HG03565 (cell line): Measurements from ENCODE around the gene IGF2BP3.
"Not testable (repeated sequence)": the region's sequence is repeated elsewhere in the genome, so short reads cannot be mapped to it uniquely, and the experiment has no call there.

Experiments used
- ATAC-seq: cut with Tn5 transposase; IDR thresholded peaks from one replicate; pipeline ENCODE4 v1.9.1; 2021; ENCODE audit warnings: mild to moderate bottlenecking, moderate library complexity; ENCODE audit not compliant: unreplicated experiment

Gene IGF2BP3

DNA sequence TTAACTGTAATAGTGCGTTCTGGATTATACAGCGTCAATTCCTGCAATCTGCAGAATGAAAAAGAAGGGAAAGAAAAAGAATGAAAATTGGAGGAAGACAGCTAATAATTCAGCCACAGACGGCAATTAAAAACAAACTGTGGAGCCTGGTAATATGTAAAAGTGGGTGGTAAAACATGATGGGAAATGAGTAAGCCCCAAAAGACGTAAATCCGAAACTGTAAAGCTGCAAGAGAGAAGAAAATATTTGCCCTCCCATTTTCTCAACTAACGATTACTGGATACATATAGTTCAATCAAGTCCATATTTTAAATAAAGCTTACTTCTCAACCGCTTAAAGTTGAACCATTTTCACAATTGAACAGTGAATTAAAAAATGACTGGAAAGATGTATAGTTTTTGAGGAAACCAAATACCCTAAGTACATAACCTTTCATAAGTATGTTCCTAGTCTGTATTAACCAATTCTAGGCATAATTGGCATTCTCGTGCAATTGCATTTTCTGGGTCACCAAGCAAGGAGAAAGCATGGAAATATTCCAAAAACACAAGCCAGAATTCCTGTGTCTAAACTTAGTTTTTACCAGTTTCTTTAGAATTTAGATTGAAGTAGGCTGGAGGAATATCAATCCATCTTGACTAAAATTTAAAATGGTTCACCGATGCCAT lies 126.3 kb downstream of the IGF2BP3 start:
- ATAC-seq, result no peak

DNA sequence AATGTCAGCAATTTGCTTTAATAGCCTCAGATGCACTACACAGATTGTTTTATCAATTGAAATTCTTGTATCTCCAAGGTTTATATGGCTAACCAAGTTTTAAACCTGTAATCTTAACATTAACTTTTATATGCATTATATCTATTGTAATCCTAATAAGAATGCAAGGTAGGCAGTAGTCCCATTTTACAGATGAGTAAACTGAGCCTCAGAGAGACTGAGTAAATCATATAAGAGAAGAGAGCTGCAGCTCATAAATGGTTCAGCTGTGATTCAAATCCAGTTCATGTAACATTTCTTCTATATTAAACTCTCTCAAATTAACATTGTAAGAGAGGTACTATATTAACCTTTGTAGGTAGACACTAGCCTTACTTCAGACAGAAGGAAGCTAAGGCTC lies 127.2 kb downstream of the IGF2BP3 start:
- no peak for ATAC-seq

DNA sequence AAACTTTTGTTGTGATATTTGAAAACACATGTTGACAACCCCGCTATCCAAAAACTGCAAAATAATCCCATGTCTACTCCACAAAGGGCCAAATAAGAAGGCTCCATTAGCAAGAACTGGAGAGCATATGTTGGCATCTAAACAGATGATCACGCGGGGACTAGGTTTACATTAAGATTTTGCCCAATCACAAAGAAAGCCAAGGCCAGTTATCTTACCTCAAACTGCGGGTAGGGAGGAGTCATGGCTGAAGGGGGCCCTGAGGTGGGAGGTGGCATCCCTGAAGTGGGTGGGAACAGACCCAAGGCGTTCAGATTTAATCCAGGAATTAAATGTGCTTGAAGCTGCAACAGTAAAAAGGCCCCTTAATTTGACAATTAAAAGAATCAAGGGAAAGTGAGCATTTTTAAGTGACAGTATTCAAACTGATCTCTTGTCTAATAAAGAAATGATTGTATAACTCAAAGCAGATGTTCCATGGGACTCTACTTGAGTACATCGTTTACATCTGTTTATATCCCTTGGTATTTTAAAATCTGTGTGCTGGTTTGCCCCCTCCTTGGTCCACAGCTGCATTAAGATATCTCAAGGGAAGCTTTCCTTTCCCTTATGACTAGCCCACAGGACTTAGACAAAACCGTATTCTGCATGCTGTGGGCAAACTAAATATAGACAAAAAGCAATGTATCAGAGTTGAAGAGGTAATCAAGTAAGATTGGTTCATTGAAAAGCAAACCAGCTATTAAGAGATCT lies 128.3 kb downstream of the IGF2BP3 start:
- ATAC-seq, result no peak

DNA sequence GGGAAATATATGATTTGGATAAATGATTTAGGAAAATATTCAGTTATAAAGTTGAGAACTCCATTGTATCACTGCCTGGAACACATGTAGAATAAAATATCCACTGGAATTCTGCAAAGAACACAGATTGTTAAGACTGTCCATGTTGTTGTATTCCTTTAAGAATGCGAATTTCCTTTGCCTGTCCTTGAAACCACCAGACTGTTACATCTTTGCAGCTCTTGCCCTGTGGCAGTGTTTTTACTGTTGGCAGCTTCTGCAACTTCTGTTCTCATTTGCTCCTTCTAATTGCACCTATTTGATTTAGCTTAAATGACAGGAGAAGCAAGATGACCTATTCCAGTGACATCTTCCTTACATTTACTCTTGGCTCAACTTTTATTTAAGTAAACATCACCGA lies 131.4 kb downstream of the IGF2BP3 start:
- ATAC-seq, result no peak

DNA sequence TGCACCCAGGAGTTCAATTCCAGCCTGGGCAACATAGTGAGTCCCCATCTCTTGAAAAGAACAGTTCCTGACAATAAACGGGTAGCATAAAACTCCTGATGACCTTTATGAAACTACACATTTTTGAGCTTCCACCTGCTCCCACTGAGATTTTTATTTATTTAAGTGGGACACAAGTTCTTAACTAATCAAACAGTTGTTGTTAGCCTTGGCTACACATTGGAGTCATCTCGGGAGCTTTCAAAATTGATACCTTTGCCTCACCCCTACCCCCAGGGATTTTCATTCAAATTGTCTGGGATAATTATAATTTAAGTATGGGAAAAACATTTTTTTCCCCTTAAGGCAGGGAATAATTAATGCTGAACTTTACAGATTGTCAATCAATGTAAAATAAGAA lies 131.9 kb downstream of the IGF2BP3 start:
- no peak for ATAC-seq

DNA sequence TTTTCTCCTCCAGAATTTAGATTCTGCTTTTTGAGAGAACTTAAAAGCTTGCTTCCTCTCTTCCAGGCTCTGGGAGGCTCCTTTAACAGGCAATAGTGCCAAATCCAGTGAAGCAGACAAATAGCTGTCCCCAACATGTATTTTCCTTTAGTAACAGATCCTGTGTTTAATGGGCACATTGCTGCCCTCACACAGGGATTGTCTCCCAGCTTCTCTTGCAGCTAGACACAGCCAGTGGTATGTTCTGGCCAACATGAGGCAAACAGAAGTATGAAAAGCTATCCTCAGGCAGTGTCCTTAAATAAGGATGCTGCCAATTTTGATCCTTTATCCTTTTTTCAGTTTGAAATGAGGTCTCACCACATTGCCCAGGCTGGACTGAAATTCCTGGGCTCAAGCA lies 132.9 kb downstream of the IGF2BP3 start:
- no peak for ATAC-seq

DNA sequence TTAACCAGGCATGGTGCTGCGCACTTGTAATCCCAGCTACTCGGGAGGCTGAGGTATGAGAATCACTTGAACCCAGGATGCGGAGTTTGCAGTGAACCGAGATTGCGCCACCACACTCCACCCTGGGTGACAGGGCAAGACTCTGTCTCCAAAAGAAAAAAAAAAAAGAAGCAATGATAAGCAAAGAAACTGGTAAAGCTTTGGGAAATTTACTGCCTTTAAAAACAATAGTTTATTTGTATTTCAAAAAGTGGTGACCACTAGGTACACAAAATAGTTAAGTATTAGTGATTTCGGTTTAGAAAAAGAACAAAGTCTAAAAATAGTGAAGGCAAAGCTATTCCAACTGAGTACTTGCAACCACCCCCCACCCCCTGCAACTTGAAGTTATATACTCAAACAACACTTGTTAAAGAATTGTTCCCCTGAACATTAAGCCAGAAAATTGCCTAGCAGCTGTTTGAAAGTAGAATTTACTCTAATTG lies 133.4 kb downstream of the IGF2BP3 start:
- ATAC-seq, result no peak

DNA sequence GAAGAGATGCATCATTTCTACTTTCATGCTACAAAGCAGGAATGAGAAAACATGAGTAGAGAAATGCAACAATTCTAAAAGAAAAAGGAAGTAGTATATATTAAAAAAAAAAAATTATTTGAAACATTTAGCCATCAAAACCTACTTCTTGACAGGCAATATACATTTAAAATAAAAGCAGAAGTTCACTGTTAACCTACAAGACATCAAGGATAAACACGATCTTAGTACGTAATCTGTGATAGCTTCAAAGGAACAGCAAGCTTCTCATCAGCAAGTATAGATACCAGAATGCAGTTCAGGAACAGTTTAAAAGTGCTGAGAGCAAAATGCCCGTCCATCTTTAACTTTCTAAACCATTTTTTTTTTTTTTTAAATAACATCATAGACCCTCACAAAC lies 134.2 kb downstream of the IGF2BP3 start:
- ATAC-seq, result no peak

DNA sequence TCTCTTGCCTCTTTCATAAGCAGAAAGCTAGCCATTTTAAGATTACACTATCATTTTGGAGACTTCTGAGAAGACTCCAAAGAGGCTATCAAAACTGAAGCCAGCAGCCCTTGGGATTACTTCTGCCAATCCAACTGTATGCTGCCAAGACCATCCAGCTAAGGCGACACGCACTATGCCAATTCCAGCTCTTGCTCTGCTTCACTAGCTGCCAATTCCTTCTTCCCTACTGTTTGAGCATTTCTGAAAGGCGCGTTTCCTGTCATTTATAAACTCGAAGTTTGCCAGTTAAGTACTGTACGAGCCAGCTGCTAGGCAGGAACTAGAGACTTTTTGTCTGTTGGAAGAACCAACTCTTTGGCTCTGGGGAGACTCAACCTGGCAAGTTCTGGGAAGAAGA lies 134.7 kb downstream of the IGF2BP3 start:
- no peak for ATAC-seq

DNA sequence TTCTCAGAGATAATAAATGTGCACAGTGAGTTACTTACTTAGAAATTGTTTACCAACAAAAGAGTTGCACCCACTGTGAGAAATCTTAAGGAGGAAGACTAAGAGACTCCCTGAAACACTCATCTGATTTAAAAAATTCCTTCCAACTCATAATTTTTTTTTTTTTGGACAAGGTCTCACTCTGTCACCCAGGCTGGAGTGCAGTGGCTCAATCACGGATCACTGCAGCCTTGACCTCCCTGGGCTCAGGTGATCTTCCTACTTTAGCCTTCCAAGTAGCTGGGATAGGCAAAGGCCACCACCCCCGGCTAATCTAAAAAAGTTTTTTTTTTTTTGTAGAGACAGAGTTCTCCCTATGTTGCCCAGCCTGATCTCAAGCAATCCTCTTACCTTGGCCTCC lies 135.2 kb downstream of the IGF2BP3 start:
- ATAC-seq, result no peak

DNA sequence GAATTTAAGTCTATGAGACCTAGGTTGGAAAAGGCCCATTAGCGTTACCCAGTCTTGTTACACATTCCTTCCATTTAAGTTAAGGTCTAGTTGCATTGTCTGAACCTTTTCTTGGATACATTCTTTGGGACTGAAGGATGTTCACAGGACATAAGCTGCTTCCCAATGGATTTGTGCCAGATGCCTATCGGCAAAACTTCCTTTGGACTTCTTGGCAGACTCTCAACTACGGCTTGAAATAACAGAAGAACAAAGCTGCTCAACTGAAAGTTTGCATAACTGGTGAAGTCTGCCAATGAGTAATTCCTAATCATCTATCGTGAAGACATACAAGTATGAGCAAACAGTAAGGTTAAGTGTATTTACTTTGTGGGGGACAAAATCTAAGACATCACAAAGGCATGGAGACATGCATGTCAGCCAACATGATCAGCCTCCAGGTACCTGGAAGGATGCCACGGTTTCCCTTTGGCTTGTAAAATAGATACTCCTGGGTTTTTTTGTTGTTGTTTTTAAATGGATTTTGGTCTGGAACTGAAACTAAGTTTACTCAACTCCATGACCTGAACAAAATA lies 135.7 kb downstream of the IGF2BP3 start:
- ATAC-seq, result no peak

DNA sequence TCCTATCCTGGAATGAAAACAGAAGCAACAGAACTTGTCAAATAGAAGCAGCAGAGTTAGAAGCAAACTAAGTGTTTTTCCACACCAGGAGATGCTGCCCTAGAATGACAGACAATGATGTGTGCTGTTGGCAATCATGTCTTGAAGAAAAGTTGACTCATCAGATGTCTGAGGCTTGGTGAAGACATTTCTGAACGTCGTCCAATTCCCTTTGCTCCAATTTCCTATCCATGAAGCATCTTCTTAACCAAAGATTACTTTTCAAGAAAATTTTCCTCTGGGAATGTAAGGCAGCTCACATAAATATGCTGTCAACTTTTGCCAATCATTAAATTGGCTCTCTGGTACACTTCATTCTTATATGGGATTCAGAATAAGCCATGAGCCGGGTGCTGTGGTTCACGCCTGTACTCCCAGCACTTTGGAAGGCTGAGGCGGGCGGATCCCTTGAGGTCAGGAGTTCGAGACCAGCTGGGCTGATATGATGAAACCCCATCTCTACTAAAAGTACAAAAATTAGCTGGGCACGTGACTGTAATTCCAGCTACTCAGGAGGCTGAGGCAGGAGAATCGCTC lies 136.5 kb downstream of the IGF2BP3 start:
- no peak for ATAC-seq

DNA sequence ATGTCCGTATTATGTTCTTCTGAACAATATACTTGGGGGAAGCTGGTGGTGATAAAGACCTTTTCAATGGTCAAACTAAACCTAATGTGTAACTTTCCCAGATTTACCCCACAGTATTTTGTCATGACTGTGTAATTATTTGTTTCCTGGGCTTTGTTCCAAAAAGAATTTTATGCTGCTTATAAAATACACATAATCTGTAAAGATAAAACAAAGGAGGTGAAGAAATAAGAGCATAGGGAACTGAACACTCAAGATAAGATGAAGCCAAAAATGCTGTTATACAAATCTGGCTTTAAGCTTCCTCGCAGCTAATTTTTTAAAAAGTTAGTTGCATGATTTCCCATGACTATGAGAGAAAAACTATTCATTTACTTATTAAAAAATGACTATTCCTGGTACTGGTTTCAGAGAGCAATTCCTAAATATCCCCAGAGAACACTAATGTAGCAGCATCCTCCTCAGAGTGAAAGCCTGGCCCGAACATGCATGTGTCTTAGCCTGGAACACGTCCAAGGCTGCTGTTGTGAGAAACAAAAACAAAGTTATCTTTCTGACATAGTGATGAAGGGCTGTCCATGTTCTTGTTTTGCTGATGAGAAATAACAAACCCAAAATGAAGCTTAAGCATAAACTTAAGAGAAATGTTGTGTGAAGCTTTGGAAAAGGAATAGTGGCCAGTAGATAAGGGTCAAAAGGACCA lies 137.2 kb downstream of the IGF2BP3 start:
- no peak for ATAC-seq

DNA sequence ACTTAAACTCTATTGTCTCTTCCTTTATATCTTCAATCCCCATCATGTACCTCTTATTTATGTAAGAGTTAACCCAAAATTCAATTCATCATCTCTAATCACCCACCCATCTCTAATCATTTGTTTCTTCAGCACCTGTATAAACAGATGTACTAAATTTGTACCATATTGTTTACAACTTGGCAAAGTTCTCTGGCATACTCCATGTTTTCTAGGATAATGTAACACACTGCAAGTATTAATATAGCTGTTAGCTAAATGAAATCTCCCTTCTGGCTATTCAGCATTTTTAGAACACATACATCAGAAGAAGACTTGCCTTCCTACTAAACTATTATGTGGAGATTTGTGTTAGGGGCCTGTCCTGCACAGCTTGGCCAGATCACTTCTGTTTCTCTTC lies 138.1 kb downstream of the IGF2BP3 start:
- no peak for ATAC-seq

DNA sequence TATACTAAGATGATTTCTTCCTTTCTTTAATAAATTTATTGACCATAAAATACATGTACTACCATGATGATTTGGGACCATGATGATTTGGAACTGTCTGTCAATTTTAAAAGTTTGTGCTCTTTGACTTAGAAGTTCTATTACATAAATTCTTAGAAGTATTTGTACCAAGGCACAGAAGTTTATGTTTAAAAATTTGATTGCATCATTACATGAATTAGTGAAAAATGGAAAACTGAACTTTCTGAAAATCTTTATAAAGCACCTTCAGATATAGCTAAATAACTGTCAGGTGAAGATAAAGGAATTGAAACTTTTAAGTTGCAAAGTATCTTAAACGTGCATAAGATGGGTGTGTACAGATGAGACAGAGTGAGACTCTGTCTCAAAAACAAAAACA lies 139.2 kb downstream of the IGF2BP3 start:
- no peak for ATAC-seq

DNA sequence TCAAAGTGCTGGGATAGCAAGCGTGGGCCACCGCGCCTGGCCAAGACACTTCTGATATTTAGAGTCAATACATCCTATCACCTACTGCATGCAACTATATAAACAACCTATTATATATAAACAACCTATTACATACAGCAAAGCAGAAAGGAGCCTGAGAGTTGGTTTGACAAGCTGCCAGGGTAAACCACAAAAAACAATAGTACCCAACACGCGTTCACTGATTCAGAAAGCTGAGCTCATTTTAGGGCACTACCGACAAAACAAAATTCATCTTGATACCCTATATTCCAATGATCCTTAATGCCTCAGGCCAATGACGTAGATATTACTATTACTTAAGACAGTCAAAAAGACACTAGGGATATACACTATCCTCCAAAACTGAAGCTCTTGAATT lies 154.9 kb downstream of the IGF2BP3 start:
- no peak for ATAC-seq

DNA sequence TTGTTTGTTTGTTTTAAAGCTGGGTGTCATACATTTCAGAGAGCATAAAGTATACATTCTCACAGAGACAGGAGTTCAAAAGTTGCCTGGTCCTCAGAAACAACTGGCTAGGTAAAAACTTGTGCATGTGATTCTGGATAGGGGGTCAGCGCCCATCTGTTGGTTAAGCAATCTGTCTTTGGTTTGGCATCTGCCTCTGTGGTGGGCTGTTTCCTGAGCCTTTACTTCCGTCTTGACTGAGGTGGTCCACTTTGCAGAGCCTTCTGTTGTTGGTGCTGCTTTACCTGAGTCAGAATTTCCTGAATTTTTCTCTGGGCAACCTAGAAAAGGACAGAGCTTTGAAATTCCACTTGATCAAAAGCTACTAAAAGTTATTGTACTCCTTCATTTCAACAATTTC lies 158.2 kb downstream of the IGF2BP3 start:
- not testable (repeated sequence) for ATAC-seq

DNA sequence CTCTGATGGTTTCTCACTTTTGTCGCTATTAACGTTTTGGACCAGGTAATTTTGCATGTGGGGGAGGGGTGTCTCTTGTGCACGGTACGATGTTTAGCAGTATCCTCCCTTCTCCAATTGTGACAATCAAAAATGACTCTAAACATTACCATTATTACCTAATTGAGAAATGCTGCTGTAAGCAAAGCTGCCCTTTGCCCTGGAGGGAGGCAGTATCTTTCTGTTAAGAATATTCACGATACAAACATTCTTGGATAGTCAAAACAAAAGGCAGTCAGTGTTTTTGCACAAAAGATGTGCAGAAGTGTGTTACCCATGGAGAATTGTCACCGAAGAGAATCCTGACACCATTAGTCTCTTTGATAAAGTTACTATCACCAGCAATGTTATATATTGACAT lies 161.5 kb downstream of the IGF2BP3 start:
- no peak for ATAC-seq

DNA sequence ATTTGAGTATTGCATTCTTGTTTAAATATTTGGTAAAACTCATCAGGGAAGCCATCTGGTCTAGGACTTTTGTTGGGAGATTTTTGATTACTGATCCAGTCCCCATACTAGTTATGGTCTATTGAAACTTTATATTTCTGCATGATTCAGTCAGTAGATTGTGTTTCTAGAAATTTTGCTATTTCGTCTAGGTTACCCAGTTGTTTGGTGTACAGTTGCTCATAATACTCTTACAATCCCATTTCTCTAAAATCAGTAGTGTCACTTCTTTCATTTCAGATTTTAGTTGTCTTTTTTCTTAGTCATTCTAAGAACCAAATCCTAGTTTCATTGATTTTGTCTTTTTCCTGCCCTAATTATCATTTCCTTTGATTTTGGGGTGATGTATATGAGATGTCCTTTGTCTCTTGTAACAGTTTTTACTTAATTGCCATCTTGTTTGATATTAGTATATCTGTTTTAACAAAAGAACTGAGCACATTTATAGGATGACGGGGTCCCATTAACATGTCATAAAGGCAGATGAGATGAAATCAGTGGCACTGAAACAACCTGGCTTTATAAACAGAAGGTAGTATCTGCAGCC lies 163.3 kb downstream of the IGF2BP3 start:
- ATAC-seq, result no peak

DNA sequence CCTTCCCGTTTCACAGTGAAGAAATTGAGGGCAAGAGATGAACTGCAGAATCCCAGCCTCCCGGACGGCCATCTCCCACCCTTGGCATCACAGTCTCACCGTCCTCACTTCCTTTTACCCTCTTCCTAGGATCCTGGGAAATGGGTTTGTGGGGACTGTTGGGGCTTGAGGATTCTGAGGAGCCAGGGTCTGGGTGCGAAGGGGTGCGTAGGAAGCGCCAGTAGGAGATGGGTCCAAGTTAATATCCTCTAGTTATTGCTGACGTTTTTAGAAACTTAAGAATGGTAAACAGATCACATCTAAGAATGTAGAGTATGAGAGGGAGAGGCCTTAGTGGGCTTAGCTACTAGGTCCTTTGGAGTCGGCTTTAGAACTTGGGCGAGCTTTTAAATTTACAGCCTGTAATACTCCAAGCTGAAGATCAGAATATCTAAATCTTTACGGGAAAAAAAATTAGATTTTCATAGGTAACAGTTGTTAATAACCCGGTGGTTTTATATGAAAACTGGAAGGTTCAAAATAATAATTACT lies 170.5 kb downstream of the IGF2BP3 start:
- no peak for ATAC-seq
